Measurements from ENCODE around the gene PAIP1. TPM values are rescaled to one million over a fixed set of nuclear protein-coding genes. Genes with fewer than 3 reads are reported as not detected.
A peak's percentile ranks its signal among the peaks of the same experiment; 100 is the strongest.

Gene PAIP1
- total RNA-seq, 4 donors from 2014 or later, result 41.5 to 69.1 (median 47.4) TPM

- Histone ChIP-seq H3K4me1 (no peaks in the 10 kb centered on the region), H3K36me3 (peaks cover 90% of the 10 kb centered on the region), H3K9me3 (no peaks in the 10 kb centered on the region), H3K27me3 (no peaks in the 10 kb centered on the region), H3K4me3 (no peak overlapping the region), H3K27ac (no peak overlapping the region)
- DNase-seq (ENCODE audit: low spot score in 2 of 2), result no peak
- 76% methylated on average over 2 of the region's 2 CpGs for WGBS
- TF ChIP-seq POLR2AphosphoS5 (IDR thresholded peaks at IDR 0.05), result no peak
- TF ChIP-seq CTCF (IDR thresholded peaks at IDR 0.05), result no peak
Measured at GRCh38 chr5:43533646-43534045, 23.2 kb downstream of the PAIP1 start.

- TF ChIP-seq POLR2AphosphoS5 (IDR thresholded peaks at IDR 0.05), result no peak
- Histone ChIP-seq H3K4me1 (no peaks in the 10 kb centered on the region), H3K36me3 (peaks cover 78% of the 10 kb centered on the region), H3K9me3 (no peaks in the 10 kb centered on the region), H3K27me3 (no peaks in the 10 kb centered on the region), H3K27ac (no peak overlapping the region), H3K4me3 (no peak overlapping the region)
- 90% methylated on average over 2 of the region's 2 CpGs for WGBS
- DNase-seq (ENCODE audit: low spot score in 2 of 2), result no peak
Measured at GRCh38 chr5:43530648-43531047, 26.2 kb downstream of the PAIP1 start.

GRCh38 chr5:43523662-43524072, 33.2 kb downstream of the PAIP1 start:
- H3K4me3 ChIP-seq, result no peak overlapping the region
- peaks cover 32% of the 10 kb centered on the region for H3K36me3 ChIP-seq
- no peak overlapping the region for H3K27ac ChIP-seq
- TF ChIP-seq POLR2A (IDR thresholded peaks at IDR 0.05), result no peak
- TF ChIP-seq POLR2AphosphoS5 (IDR thresholded peaks at IDR 0.05), result no peak
- no peak for TF ChIP-seq EP300 (IDR thresholded peaks at IDR 0.05)
- no peak for TF ChIP-seq CTCF (IDR thresholded peaks at IDR 0.05)
- no peaks in the 10 kb centered on the region for H3K27me3 ChIP-seq
- H3K4me1 ChIP-seq, result no peaks in the 10 kb centered on the region
- no peak for DNase-seq (ENCODE audit: low spot score in 2 of 2)
- no peaks in the 10 kb centered on the region for H3K9me3 ChIP-seq
- WGBS, result 54% methylated on average over 2 of the region's 2 CpGs

GRCh38 chr5:43520615-43521014, 36.3 kb downstream of the PAIP1 start:
- H3K4me1 ChIP-seq, result peaks cover under 1% of the 10 kb centered on the region
- no peaks in the 10 kb centered on the region for H3K9me3 ChIP-seq

GRCh38 chr5:43515678-43516048, 41.2 kb downstream of the PAIP1 start:
- Histone ChIP-seq H3K27ac (peak overlapping the region; percentile 86), H3K4me3 (peak overlapping the region; percentile 63), H3K4me1 (peaks cover 17% of the 10 kb centered on the region), H3K9me3 (no peaks in the 10 kb centered on the region), H3K27me3 (no peaks in the 10 kb centered on the region), H3K36me3 (no peaks in the 10 kb centered on the region)
- WGBS, result 24% methylated on average over 1 of the region's 1 CpG
- DNase-seq (ENCODE audit: low spot score in 2 of 2), result no peak
- no peak for TF ChIP-seq CTCF (IDR thresholded peaks at IDR 0.05)
- no peak for TF ChIP-seq EP300 (IDR thresholded peaks at IDR 0.05)
- no peak for TF ChIP-seq POLR2A (IDR thresholded peaks at IDR 0.05)
- no peak for TF ChIP-seq POLR2AphosphoS5 (IDR thresholded peaks at IDR 0.05)

More at GRCh38 chr5:43520615-43521014, 36.3 kb downstream of the PAIP1 start:
- Histone ChIP-seq H3K27me3 (no peaks in the 10 kb centered on the region), H3K36me3 (peaks cover 14% of the 10 kb centered on the region), H3K4me3 (no peak overlapping the region), H3K27ac (no peak overlapping the region)
- TF ChIP-seq CTCF (IDR thresholded peaks at IDR 0.05) (no peak), POLR2AphosphoS5 (IDR thresholded peaks at IDR 0.05) (no peak), POLR2A (IDR thresholded peaks at IDR 0.05) (no peak), EP300 (IDR thresholded peaks at IDR 0.05) (no peak)
- no peak for DNase-seq (ENCODE audit: low spot score in 2 of 2)
- 97% methylated on average over 1 of the region's 1 CpG for WGBS

Data from suprapubic skin (tissue), 4 donors.